ENCODE data around the gene SPRTN. TPM values are rescaled to one million over a fixed set of nuclear protein-coding genes. Genes with fewer than 3 reads are reported as not detected.

The SPRTN gene
- total RNA-seq, 1 donor from 2014 or later, result 22.6 TPM

- TF ChIP-seq POLR2AphosphoS5 (IDR thresholded peaks at IDR 0.05; ENCODE audit: insufficient read depth in 1 of 2, low read depth in 1 of 2) (no peak), POLR2A (IDR thresholded peaks at IDR 0.05) (no peak), CTCF (IDR thresholded peaks at IDR 0.05) (no peak)
- DNase-seq (ENCODE audit: extremely low spot score in 2 of 2), result peak; percentile 42 to 87
- Histone ChIP-seq H3K36me3 (no peaks in the 10 kb centered on the region), H3K4me1 (no peaks in the 10 kb centered on the region), H3K9me3 (no peaks in the 10 kb centered on the region), H3K27me3 (no peaks in the 10 kb centered on the region), H3K4me3 (no peak overlapping the region), H3K27ac (no peak overlapping the region)
- intact Hi-C loops (cut with DNase I), result no loop called here
Measured at GRCh38 chr1:231311720-231312431, 26.2 kb upstream of the SPRTN start.

GRCh38 chr1:231312432-231312788 lies 25.7 kb upstream of the SPRTN start:
- DNase-seq (ENCODE audit: extremely low spot score in 2 of 2), result peak; percentile 22 to 77
- Histone ChIP-seq H3K4me3 (no peak overlapping the region), H3K27ac (no peak overlapping the region), H3K27me3 (no peaks in the 10 kb centered on the region), H3K36me3 (no peaks in the 10 kb centered on the region), H3K9me3 (no peaks in the 10 kb centered on the region), H3K4me1 (no peaks in the 10 kb centered on the region)
- TF ChIP-seq POLR2AphosphoS5 (IDR thresholded peaks at IDR 0.05; ENCODE audit: insufficient read depth in 1 of 2, low read depth in 1 of 2) (no peak), POLR2A (IDR thresholded peaks at IDR 0.05) (no peak), CTCF (IDR thresholded peaks at IDR 0.05) (no peak)
- intact Hi-C loops (cut with DNase I), result no loop called here

- Histone ChIP-seq H3K27me3 (no peaks in the 10 kb centered on the region), H3K4me3 (no peak overlapping the region), H3K27ac (no peak overlapping the region), H3K36me3 (no peaks in the 10 kb centered on the region), H3K4me1 (no peaks in the 10 kb centered on the region), H3K9me3 (no peaks in the 10 kb centered on the region)
- TF ChIP-seq CTCF (IDR thresholded peaks at IDR 0.05) (no peak), POLR2A (IDR thresholded peaks at IDR 0.05) (no peak), POLR2AphosphoS5 (IDR thresholded peaks at IDR 0.05; ENCODE audit: insufficient read depth in 1 of 2, low read depth in 1 of 2) (no peak)
- DNase-seq (ENCODE audit: extremely low spot score in 2 of 2), result peak; percentile 37 to 40
- intact Hi-C loops (cut with DNase I), result no loop called here
Measured at GRCh38 chr1:231313661-231314060, 24.4 kb upstream of the SPRTN start.

GRCh38 chr1:231315887-231316286 lies 22.2 kb upstream of the SPRTN start:
- H3K4me3 ChIP-seq, result no peak overlapping the region
- intact Hi-C loops (cut with DNase I), result no loop called here
- H3K27me3 ChIP-seq, result no peaks in the 10 kb centered on the region
- H3K9me3 ChIP-seq, result no peaks in the 10 kb centered on the region
- no peaks in the 10 kb centered on the region for H3K4me1 ChIP-seq
- no peaks in the 10 kb centered on the region for H3K36me3 ChIP-seq
- TF ChIP-seq POLR2AphosphoS5 (IDR thresholded peaks at IDR 0.05; ENCODE audit: insufficient read depth in 1 of 2, low read depth in 1 of 2), result no peak
- no peak for TF ChIP-seq POLR2A (IDR thresholded peaks at IDR 0.05)
- TF ChIP-seq CTCF (IDR thresholded peaks at IDR 0.05), result no peak
- no peak overlapping the region for H3K27ac ChIP-seq
- DNase-seq (ENCODE audit: extremely low spot score in 2 of 2), result peak in 1 of 2 donors; percentile 49

GRCh38 chr1:231317306-231318014 lies 20.6 kb upstream of the SPRTN start:
- intact Hi-C loops (cut with DNase I), result no loop called here

More at GRCh38 chr1:231317306-231318014, 20.6 kb upstream of the SPRTN start:
- no peak overlapping the region for H3K27ac ChIP-seq
- DNase-seq (ENCODE audit: extremely low spot score in 2 of 2), result peak in 1 of 2 donors; percentile 27
- H3K27me3 ChIP-seq, result no peaks in the 10 kb centered on the region
- no peak overlapping the region for H3K4me3 ChIP-seq
- TF ChIP-seq CTCF (IDR thresholded peaks at IDR 0.05), result no peak
- no peak for TF ChIP-seq POLR2A (IDR thresholded peaks at IDR 0.05)
- TF ChIP-seq POLR2AphosphoS5 (IDR thresholded peaks at IDR 0.05; ENCODE audit: insufficient read depth in 1 of 2, low read depth in 1 of 2), result no peak
- H3K36me3 ChIP-seq, result no peaks in the 10 kb centered on the region
- no peaks in the 10 kb centered on the region for H3K9me3 ChIP-seq
- H3K4me1 ChIP-seq, result no peaks in the 10 kb centered on the region
